Measurements from ENCODE around the gene SDC1. TPM values are rescaled to one million over a fixed set of nuclear protein-coding genes. Genes with fewer than 3 reads are reported as not detected.

Gene SDC1
- total and polyA plus RNA-seq, 2 of the 8 experiments (the other 6 are each of a cell fraction or from before 2014, with no cell fraction given), result 45.3 to 73.3 TPM

DNA sequence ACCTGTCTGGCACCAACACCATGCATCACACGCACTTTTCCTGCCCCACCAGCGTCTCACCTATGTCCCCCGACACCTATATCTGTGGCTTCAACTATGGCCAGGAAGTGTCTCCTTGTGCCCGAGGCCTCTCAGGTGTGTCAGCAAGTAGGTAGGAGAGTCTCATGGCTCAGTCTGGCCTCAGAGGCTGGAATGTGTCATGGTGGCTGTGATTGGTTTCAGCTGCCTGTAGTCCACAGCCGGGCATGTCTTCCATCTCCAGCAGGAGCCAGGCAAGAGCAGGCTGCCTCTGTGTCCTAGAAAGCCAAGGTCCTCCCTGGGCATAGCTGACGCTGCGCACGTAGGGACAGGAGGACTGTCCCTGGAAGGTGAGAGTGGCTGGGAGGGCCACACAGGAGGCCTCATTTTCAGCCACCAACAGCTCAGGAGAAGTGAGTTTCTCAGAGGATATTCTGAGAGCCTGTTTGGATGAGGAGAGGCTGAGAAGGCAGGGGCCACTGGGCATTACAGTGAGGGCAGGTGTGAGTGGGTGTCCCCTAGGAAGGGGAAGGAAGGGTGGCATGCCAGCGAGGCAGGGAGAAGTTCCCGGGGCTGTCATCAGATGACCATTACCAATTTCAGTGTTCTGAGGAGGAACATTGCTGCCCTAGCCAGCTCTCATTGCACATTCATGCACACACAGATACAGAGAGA is 47.2 kb downstream of the SDC1 start (continued):
- no peak for TF ChIP-seq CHD2 (IDR thresholded peaks at IDR 0.05; ENCODE audit: low read length)
